Activated CD4-positive, alpha-beta T cell treated with anti-CD3 and anti-CD28 coated beads, Interleukin-2, amount 50 U/mL, for 48 hours (primary cell): Measurements from ENCODE around the gene ALDH8A1.
A peak's percentile ranks its signal among the peaks of the same experiment; 100 is the strongest.

Experiments
- DNase-seq, 2 experiments: peaks; one replicate each; pipeline ENCODE4 v3.0.0-alpha.2; 2020

ALDH8A1 gene

DNA sequence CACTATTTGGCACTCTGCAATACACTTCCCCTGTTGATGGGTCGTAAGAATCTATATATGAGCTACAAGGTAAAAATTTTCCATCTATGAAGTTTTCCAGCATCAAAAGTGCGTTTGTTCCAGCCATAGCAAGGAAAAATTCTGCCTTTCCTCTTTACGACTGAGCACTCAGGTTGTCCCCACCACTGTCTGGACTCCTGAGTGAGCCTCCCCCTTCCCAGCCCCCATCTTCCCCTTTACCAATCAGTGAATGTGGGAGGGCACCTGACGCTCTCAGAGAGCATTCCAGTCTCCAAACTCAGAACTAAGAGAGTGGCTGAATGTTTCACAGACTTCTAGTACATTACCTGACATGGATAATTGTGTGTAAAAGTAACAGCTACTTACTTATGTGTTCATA lies at the start of gene ALDH8A1:
Gene ALDH8A1 (minus strand): TSS at position 175 of the 400 bp plus-strand sequence. CDS start 48 bp downstream, at position 127.
- no peak for DNase-seq

- no peak for DNase-seq
Measured at GRCh38 chr6:134999107-134999506, 49.2 kb upstream of the ALDH8A1 start.

DNA sequence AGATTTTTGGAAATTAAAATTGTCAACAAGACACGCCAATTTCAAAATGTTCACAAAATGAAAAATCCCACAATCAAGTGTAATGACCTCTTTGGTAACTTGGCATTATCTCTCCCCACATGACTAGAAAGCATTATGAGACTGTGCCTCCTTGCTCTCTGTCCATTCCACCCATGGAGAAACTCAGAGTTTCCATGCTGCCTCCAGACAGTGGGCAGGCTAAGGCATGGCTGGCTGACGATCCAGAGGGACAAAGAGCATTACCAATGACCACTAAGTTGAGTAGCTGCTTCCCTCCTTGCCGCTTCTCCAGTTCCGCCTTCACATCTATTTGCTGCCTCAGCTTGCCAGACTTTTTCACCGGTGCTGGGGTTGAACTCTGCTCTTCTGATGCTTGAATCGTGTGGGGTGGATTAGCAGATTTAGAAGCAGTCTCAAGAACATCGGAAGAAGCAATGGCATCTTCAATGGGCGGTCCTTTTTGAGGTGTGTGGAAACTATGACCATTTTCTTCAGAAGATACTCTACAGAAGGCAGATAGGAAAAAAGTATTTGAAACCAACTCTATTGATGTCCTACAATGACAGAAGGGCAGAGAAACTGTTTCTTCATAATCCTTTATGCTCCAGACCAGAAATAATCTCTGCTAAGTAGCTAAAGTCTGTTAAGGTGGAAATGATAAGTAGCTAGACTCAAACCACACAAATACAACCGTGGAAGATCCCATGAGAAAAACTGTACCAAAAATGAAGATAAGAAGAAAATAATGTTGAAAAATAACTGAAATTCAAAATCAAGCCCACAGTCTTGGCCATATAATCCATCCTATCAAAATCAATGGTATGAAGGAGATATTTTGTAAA lies 47.5 kb upstream of the ALDH8A1 start:
- no peak for DNase-seq

GRCh38 chr6:134995536-134995935 lies 45.6 kb upstream of the ALDH8A1 start:
- no peak for DNase-seq

DNA sequence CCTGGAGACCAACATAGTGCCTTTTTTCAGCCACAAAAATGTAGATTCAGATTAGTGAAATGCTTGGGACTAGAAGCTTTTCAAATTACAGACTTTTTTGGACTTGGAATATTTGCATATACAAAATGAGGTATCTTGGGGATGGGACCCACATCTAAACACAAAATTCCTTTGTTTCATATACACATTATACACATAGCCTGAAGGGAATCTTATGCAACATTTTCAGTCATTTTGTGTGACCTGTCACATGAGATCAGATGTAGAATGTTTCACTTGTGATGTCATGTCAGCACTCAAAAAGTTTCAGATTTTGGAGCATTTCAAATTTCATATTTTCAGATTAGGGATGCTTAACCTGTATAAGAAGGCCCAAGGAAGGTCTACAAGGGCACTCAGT lies 44.5 kb upstream of the ALDH8A1 start:
- no peak for DNase-seq

DNA sequence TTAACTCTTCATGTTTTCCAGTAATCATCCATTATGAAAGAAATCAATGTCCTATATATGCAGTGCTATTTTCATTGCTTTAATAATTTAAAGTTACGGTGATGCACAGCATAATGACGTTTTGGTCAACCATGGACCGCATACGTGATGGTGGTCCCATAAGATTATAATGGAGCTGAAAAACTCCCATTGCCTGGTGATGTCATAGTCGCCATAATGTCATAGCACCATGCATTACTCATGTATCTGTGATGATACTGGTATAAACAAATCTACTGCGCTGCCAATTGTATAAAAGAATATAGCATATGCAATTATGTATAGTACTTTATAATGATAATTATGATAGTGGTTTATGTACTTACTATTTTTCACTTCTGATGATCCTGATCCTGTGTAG lies 42.3 kb upstream of the ALDH8A1 start:
- no peak for DNase-seq

DNA sequence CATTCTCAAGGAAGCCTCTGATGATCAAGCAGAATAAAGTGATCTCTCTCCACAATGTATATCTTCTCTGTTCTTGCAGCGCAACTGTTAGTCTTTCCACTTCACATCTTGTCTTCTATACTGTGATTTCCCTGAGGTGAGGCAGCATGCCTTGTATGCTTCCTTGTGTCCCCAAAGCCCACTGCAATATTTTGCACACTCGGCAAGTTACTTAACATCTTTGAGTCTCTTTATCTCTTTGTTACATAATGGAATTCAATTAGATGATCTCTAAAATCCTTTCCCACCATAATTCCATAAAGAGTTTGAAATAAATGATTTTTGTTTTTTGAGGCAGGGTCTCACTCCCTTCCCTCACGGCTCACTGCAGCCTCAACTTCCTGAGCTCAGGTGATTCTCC lies 40.4 kb upstream of the ALDH8A1 start:
- no peak for DNase-seq

DNA sequence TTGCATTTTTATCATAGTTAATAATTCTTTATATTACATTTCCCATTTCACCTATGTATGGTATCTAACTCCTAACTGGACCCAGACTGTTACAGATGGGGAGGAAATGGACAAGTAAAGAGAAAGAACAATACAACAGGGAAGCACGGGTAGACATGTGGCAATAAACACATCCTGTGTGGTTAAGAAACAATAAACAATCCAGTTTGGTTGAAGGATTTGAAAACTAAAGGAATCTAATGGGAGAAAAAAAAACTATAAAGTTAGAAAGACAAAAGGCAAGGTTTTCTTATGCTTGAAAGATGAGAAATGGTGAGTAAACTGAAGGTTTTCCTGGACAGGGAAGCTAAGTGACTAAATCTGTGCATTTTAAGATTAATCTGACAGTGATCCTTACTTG lies 34.9 kb upstream of the ALDH8A1 start:
- no peak for DNase-seq

DNA sequence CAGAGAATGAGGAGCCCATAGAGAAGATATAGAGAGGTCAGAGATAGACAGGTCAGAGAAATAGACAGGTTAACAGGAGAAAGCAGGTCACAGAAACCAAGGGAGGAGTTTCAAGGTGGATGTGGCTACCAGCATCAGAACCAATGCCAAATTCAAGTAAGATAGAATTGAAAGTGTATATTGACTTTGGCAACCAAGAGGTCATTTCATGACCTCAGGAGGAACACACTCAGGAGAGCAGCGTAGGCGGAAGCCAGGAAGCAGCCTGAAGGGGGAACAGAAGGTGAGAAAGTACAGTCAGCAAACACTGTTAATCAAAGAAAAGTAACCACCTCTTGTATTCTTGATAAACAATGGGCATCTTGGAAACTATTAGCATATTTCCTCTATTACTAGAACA lies 33.9 kb upstream of the ALDH8A1 start:
- no peak for DNase-seq

- no peak for DNase-seq
Measured at GRCh38 chr6:134982161-134982560, 32.3 kb upstream of the ALDH8A1 start.

- DNase-seq, result no peak
Measured at GRCh38 chr6:134980846-134981245, 30.9 kb upstream of the ALDH8A1 start.

DNA sequence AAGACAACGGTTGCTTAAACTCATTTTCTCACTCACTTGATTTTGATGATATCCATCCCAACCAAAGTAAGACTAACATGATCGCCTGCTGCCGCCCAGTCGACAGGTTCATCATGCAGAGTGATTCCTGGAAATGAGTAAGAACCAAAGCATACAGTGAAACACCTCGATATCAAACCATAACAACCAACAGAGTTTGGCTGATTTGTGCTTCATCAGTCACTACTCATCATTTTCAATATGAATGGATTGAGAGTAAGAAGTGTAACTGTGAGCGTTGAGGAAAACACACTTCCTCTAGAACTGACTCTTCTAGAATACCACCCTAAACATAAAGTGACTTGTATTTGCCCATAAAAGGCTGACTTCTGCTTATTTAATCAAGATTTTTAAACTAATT lies 29.2 kb upstream of the ALDH8A1 start:
- DNase-seq, result peak; percentile 50 to 69

- DNase-seq, result no peak
Measured at GRCh38 chr6:134974370-134974769, 24.5 kb upstream of the ALDH8A1 start.

DNA sequence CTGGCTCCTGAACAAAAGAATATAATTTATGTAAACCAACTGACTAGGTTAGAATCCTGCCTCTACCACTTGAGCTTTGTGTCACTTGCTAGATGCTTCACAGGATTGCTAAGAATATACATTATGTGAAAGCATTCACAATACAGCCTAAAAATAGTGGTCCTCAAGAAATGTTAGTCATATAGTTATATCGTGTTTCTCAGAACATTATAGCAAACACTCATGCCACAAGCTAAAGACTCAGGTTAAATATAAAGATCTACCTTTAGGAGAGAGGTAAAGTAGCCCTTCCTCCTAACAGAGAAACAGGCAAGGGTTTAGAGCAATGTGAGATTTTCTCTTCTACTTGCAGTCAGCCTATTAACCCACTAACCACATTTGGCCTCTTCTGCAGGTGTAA lies 17.8 kb upstream of the ALDH8A1 start:
- no peak for DNase-seq

- DNase-seq, result no peak
Measured at GRCh38 chr6:134964451-134965203, 14.7 kb upstream of the ALDH8A1 start.

DNA sequence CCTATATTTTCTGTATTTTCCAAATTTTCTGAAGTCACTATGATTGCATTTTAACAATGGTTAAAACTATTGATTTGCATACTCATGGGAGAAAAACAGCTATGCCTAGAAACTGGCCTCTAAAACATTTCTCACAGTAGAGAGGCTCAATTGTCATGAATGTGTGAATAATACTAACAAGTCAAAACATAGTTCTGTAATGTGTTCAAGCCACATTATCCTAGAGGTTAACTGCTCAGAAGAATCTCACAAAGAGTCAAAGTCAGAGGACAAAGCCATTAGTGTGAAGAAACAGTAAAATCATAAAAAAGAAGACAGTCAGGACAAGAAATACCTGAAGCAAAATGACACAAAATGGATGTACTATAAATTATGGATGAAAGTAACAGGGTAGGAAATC lies 12.5 kb upstream of the ALDH8A1 start:
- DNase-seq, result no peak

DNA sequence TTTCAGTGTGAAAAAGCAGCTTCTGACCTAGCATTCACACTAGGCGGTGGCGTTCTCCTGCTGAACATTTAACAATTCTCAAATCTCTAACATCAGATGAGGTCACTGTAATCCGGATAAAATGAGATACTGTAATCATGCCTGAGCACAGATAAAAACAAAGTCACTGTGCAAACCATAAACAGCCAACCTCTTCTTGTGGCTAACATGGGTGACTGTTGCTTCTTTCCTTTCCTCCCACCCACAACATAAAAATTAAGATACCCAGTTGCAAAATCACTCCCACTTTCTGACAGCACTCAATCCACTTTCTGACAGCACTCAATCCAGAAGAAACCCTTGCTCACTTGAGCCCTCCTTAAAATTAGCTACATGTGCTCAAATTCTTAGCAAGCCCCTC lies 11.5 kb upstream of the ALDH8A1 start:
- no peak for DNase-seq

GRCh38 chr6:134959603-134960002 lies 9.7 kb upstream of the ALDH8A1 start:
- no peak for DNase-seq

DNA sequence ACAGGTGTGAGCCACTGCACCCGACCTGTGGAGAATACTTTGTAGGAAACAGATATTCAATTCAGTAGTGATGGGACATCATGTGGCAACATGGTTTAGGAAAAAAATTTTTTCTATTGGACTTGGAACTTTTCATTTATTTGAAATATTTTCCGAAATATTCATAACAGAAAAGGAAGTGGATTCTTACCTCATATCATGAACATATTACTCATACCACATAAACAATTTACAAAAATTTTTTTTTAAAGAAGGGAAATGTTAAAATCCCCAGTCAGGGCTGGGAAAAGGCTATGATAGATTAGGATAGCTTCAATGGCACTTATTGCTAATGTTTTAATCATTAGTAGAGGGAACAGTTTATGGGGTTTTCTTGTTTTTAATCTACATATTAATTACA lies 6.8 kb upstream of the ALDH8A1 start:
- no peak for DNase-seq

- DNase-seq, result peak in 1 of 2 experiments; percentile 23
Measured at GRCh38 chr6:134956032-134956431, 6.1 kb upstream of the ALDH8A1 start.

DNA sequence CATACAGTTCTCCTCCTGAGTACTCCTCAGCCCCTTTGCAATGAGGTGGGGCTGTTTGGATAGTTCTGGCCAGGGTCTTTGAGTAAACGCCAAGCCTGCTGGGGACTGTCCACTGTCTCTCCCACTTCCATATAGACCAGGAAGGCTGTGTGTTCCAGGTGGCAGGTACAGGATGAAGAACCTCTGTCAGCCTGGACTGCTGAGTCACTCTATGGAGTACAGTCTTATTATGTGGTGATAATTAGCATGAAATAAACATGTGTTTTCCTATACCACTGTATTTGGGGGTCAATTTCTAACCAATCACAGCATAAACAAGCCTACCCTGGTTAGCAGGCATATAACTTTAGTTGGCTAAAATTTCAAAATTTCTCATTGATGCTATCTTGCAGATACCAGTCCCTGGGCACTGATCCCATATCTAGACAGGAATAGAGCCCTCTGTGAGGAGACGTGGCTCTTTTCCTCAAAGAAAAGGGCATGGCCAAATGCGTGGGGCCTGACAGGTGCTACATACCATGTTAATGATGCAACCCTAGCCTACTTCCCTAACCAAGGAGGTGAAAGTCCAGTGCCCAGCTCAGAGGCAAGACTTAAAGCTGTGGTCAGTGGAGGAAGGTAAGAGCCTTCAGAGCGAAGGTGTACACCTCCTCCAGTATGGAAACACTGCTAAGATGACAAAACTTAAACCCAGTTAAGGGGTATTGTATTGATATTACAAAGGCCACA lies 4.5 kb upstream of the ALDH8A1 start:
- no peak for DNase-seq

DNA sequence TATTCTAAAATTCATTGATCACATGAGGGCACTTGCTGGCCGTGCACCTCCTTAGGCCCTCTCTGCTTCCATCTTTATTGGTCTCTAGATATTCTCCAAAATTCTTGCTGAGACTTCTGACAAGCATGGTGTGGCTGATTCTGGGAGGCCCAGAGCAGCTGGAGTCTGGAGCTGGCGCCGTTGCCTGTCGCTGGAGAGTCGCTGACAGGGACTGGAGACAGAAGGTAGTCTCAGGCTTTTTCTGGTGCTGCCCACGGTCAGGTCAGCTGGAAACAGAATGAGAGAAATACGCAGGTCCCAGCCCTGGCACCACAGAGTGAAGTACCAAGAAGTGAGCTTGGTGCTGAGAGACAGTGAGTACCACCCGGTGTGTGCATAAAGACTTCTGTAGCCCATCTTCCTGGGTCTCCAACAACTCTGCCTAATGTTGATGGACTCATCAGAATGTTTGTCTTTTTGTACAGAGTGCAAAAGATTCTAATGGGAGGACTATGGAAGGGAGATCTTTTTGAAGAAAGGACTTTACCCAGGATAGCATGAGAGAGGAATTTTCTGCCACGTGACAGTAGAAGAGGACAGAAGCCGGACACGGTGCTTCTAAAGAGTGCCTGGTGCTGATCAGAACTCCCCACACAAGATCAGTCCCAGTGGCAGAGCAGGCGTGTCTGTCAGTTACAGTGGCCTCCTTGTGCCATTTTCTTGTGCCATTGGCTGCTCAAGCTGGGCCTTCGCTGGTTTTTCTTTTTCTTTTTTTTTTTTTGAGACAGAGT lies 1.8 kb upstream of the ALDH8A1 start:
- no peak for DNase-seq

GRCh38 chr6:134950482-134950881 lies 581 bp upstream of the ALDH8A1 start:
- no peak for DNase-seq
